Activated naive CD4-positive, alpha-beta T cell treated with anti-CD3 and anti-CD28 coated beads, Interleukin-2, amount 50 U/mL, for 24 hours (primary cell): ENCODE measurements around the gene FOLR1.
A peak's percentile ranks its signal among the peaks of the same experiment; 100 is the strongest.

Source experiments
- H3K27ac Mint-ChIP-seq: one replicate; pipeline ENCODE4 v1.8.0; 2021; ENCODE audit warnings: mild to moderate bottlenecking, mixed read lengths
- H3K27me3 Mint-ChIP-seq: one replicate; pipeline ENCODE4 v1.8.0; 2021; ENCODE audit warnings: mixed read lengths
- H3K36me3 Mint-ChIP-seq: one replicate; pipeline ENCODE4 v1.8.0; 2021; ENCODE audit warnings: mixed read lengths
- H3K4me1 Mint-ChIP-seq: one replicate; pipeline ENCODE4 v1.8.0; 2021; ENCODE audit warnings: mixed read lengths
- H3K4me3 Mint-ChIP-seq: one replicate; pipeline ENCODE4 v1.8.0; 2021; ENCODE audit warnings: mild to moderate bottlenecking, mixed read lengths
- H3K9me3 Mint-ChIP-seq: one replicate; pipeline ENCODE4 v1.8.0; 2021; ENCODE audit warnings: mixed read lengths

FOLR1 gene

DNA sequence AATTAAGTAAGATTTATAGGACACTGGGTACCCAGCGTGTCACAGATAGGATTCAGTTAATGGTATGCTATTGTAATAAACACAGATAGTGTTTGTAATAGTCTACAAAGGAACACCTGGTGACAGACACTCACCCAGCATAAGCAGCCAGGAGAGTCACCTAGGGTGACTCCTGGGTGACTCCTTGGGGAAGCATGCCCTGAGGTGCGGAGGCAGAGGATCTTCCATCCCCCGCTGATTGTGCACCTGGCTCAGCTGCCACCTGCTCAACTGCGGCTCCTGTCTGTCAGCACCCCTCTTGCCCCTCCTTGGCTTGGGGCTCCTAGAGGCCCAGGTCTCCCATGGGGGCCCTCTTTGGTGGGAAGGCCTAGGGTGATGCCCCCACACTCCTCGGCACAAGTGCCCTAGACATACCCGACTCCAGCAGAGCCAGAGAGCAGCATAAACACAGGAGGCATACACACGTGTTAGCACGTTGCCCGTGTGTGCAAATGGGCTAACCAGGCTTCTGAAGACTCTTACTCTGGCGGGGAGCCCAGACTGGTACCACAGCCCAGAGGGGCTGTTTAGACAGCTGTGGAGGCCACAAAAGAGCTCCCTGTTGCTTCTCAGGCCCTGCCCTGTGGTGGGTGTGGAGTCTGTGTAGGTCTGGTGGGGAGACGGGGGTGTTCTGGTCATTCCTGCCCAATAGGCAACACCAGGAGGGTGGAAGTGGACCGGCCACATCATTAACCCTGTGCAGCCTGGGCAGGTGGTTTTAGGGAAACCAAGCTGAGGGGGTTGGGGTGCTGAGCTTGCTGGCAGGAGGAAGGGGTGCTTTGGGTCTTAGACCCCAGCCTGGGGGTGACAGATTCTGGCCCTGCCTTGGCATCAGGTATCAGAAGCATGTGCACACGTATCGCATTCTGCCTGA lies 35.6 kb downstream of the FOLR1 start:
- Mint-ChIP-seq H3K4me1 (peaks cover 17% of the 10 kb centered on the region), H3K27ac (no peak overlapping the region), H3K27me3 (no peaks in the 10 kb centered on the region), H3K4me3 (no peak overlapping the region), H3K36me3 (no peaks in the 10 kb centered on the region), H3K9me3 (no peaks in the 10 kb centered on the region)

DNA sequence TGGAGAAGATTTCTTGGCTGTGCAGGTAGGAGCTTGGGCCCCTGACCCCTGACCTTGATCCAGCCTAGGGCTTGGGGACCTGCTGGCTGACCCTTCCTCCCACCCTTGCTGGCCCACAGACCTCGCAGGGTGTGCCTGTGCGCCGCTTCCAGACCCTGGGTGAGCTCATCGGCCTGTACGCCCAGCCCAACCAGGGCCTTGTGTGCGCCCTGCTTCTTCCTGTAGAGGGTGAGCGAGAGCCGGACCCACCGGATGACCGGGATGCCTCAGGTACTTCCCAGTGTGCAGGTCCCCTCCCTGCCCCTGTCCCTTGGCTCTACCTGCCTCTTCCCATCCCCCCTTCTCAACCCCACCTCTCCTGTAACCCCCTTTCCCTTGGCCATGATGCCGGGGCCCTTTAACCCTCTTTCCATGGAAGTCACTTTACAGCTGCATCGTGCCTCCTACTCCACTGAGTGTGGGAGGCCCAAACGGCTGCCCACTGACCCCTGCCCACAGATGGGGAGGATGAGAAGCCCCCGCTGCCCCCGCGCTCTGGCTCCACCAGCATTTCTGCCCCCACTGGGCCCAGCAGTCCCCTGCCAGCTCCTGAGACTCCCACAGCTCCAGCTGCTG lies 36.4 kb downstream of the FOLR1 start:
- no peaks in the 10 kb centered on the region for H3K9me3 Mint-ChIP-seq
- no peaks in the 10 kb centered on the region for H3K27me3 Mint-ChIP-seq
- H3K4me3 Mint-ChIP-seq: no peak overlapping the region
- H3K27ac Mint-ChIP-seq: peak overlapping the region; percentile 17
- peaks cover 12% of the 10 kb centered on the region for H3K4me1 Mint-ChIP-seq
- H3K36me3 Mint-ChIP-seq: no peaks in the 10 kb centered on the region

DNA sequence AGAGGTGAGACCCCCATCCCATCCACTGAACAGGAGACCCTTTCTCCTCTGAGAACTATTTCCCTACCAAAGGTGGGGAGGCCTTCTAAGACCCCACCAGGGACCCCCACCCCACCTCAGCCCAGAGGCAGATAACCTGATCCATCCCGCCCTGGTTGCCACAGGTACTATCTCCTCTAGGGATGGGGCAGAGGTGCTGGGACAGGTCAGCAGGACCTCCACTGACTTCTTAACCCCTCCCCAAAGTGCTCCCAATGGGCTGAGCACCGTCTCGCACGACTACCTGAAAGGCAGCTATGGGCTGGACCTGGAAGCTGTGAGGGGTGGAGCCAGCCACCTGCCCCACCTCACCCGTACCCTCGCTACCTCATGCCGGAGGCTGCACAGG lies 36.9 kb downstream of the FOLR1 start:
- Mint-ChIP-seq H3K4me1 (peaks cover 12% of the 10 kb centered on the region), H3K36me3 (no peaks in the 10 kb centered on the region), H3K4me3 (no peak overlapping the region), H3K9me3 (no peaks in the 10 kb centered on the region), H3K27ac (no peak overlapping the region), H3K27me3 (no peaks in the 10 kb centered on the region)

DNA sequence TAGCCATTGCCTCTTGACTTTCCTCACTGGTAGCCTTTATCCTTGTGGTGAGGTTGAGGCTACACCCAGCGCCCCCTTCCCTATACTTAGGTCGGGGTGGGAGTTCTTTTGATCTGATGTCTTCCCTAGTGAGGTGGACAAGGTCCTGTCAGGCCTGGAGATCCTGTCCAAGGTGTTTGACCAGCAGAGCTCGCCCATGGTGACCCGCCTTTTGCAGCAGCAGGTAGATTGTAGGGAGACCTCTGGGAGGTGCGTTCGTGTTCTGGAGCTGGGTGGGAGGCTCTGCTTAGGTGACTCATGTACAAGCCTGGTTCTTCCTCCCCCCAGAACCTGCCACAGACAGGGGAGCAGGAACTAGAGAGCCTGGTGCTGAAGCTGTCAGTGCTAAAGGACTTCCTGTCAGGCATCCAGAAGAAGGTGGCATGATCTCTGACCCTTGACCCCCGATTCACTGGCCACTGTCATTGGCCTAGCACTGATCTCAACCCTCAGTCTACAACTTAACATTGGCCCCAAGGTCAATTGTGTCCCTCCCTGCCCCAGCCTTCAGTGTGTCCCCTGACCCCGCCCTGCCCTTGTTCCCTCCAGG lies 37.5 kb downstream of the FOLR1 start:
- Mint-ChIP-seq H3K4me1 (peaks cover 12% of the 10 kb centered on the region), H3K27ac (no peak overlapping the region), H3K36me3 (no peaks in the 10 kb centered on the region), H3K9me3 (no peaks in the 10 kb centered on the region), H3K4me3 (no peak overlapping the region), H3K27me3 (no peaks in the 10 kb centered on the region)

DNA sequence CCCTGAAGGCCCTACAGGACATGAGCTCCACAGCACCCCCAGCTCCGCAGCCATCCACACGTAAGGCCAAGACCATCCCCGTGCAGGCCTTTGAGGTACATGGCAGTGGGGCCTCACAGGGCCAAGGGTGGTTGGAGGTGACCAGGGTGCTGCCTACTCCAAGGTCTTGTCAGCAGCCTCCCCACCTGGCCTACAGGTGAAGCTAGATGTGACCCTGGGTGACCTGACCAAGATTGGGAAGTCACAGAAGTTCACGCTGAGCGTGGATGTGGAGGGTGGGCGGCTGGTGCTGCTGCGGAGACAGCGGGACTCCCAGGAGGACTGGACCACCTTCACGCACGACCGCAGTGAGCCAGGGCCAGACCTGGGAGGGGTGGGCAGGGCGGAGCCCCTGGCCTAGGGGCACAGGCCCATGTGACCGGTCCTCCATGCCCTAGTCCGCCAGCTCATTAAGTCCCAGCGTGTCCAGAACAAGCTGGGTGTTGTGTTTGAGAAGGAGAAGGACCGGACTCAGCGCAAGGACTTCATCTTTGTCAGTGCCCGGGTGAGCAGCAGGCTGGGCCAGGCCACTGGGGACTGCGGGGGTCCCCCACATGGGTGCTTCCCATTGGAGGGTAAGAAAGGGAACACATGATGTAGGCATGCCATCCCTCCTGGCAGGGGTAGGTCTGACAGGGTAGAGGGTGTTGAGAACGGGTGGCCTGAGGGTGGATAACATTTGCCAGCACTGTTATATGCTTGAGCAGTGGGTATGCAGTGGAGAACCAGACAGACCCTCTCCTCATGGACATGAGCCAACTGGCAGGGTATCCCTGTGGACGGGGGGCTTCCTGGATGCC lies 38.2 kb downstream of the FOLR1 start:
- Mint-ChIP-seq H3K27ac (no peak overlapping the region), H3K36me3 (no peaks in the 10 kb centered on the region), H3K4me1 (peaks cover 11% of the 10 kb centered on the region), H3K27me3 (no peaks in the 10 kb centered on the region), H3K4me3 (no peak overlapping the region), H3K9me3 (no peaks in the 10 kb centered on the region)

DNA sequence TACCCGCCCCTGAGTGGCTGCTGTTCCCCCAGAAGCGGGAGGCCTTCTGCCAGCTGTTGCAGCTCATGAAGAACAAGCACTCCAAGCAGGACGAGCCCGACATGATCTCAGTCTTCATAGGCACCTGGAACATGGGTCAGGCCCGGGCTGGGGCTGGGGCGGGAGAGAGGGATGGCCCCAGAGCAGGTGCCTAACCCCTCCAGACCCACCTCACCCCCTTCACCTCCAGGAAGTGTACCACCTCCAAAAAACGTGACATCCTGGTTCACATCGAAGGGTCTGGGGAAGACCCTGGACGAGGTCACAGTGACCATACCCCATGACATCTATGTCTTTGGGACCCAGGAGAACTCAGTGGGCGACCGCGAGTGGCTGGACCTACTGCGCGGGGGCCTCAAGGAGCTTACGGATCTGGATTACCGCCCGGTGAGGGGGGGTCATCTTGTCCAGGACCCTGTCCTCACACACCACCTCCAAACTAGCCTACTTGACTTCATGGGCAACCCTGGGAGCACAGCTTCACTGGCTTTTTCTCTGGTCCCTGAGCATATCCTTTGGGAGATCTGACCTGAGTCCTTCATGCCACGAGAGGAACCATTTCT lies 38.9 kb downstream of the FOLR1 start:
- no peaks in the 10 kb centered on the region for H3K9me3 Mint-ChIP-seq
- no peak overlapping the region for H3K27ac Mint-ChIP-seq
- no peaks in the 10 kb centered on the region for H3K36me3 Mint-ChIP-seq
- no peak overlapping the region for H3K4me3 Mint-ChIP-seq
- no peaks in the 10 kb centered on the region for H3K27me3 Mint-ChIP-seq
- peaks cover 4% of the 10 kb centered on the region for H3K4me1 Mint-ChIP-seq

DNA sequence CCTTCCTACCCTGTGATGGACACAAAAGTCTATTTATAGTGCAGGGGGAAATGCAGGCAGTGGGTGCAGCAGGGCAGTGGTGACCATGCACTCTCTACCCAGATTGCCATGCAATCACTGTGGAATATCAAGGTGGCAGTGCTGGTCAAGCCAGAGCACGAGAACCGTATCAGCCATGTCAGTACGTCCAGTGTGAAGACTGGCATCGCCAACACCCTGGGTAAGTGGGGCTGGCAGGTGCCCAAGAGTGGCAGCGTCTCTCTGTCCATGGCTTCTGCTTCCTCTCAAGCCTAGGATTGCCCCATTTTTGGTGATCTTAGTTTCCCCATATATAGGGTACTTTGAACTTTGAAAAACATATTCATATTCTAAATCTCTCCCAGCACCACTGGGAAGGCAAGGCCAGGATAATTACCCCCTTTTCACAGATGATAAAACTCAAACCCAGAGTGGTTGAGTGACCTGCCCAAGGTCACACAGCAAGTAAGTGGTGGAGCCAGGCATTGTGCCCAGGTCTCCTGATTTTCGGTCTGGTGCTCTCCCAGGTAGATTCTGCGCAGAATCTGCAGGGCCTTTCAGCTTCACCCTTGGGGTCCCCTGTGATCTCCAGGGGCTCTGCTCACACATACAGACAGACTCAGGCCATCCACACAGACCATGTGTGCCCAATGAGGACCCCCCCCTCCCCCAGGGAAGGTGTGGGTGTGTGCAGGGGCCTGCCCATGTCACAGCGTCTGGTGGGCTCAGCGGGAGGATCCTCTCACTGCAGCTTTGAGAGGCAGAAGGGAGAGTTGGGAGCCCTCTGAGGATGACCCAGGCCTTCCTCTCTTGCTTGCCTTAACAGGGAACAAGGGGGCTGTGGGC lies 39.7 kb downstream of the FOLR1 start:
- H3K4me1 Mint-ChIP-seq: no peaks in the 10 kb centered on the region
- H3K4me3 Mint-ChIP-seq: no peak overlapping the region
- no peaks in the 10 kb centered on the region for H3K27me3 Mint-ChIP-seq
- no peaks in the 10 kb centered on the region for H3K36me3 Mint-ChIP-seq
- no peak overlapping the region for H3K27ac Mint-ChIP-seq
- H3K9me3 Mint-ChIP-seq: no peaks in the 10 kb centered on the region

DNA sequence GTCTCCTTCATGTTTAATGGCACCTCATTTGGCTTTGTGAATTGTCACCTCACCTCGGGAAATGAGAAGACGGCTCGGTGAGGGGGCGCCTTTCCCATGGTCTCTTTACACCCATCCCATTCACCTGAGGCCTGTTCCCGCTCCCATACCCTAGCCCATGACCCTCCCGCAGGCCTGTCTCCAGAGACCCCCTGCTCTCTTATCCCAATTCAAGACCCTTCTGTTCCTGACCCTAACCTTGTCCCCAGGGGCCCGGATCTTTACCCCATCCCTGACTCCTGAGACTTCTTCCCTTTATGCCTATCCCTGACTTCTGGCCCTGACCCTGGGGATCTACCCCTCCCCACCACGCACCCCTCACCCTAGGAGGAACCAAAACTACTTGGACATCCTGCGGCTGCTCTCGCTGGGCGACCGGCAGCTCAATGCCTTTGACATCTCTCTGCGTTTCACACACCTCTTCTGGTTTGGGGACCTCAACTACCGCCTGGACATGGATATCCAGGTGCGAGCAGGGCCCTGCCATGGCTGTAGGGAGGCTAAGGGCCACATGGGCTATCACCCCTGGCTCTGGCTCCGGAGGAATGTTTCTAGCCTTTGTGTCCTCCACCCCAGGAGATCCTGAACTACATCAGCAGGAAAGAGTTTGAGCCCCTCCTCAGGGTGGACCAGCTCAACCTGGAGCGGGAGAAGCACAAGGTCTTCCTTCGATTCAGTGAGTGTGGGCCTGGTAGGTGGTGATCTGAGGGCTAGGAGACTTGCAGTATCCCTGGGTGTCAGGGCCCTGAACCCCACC lies 40.5 kb downstream of the FOLR1 start:
- Mint-ChIP-seq H3K4me3 (no peak overlapping the region), H3K27ac (no peak overlapping the region), H3K36me3 (no peaks in the 10 kb centered on the region), H3K4me1 (no peaks in the 10 kb centered on the region), H3K27me3 (no peaks in the 10 kb centered on the region), H3K9me3 (no peaks in the 10 kb centered on the region)

DNA sequence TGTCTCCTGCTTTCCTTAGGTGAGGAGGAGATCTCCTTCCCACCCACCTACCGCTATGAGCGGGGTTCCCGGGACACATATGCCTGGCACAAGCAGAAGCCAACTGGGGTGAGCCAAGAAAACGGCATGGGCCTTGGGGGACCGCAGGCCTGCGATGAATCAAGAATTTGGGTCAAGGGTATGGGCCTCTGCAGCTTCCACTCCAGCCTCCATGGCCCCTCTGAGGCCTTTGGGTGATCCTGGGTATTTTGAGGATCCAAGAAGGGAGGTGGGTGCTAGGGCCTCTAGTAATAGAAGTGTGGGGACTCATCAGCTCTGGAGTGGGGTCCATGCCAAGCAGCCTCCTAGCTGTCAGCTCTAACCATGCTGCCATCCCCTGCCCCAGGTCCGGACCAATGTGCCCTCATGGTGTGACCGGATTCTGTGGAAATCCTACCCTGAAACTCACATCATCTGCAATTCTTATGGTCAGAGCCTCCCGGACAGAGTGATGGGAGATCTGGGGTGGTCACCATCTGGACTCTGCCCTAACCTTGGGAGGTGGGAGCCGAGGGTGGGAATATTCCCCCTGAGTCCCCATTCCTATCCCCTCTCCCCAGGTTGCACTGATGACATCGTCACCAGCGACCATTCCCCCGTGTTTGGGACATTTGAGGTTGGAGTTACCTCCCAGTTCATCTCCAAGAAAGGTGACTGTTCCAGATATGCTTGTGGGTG lies 41.3 kb downstream of the FOLR1 start:
- no peaks in the 10 kb centered on the region for H3K9me3 Mint-ChIP-seq
- H3K36me3 Mint-ChIP-seq: no peaks in the 10 kb centered on the region
- H3K27ac Mint-ChIP-seq: no peak overlapping the region
- H3K4me1 Mint-ChIP-seq: no peaks in the 10 kb centered on the region
- H3K27me3 Mint-ChIP-seq: no peaks in the 10 kb centered on the region
- H3K4me3 Mint-ChIP-seq: no peak overlapping the region

DNA sequence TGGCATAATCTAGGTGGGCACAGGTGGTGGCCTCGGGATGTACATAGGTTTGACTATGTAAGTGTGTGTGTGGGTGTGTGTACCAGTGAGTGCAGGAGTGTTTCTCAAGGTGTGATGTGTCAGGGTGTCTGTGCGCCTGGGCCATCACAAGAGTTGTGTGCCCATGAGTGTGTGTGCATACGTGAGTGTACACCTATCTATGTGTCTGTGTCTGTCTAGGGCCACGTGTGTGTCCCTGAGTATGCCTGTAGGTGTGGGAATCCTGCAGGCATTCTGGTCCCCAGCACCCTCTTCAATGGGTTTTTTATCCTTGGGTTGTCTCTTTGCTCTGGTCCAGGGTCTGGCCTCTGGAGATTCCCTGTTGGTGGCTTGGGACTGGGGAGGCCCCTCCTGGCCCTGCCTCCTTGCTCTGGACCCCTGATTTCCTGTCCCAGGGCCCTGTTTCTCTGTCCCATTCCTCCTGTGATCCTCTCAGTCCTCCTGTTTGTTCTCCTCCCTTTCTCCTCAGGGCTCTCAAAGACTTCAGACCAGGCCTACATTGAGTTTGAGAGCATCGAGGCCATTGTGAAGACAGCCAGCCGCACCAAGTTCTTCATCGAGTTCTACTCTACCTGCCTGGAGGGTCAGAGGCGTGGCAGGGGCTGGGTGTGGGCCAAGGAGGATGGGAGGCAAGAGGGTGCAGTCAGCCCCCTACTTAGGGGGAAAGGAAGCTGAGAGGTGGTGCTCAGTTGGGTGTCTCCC lies 42.0 kb downstream of the FOLR1 start:
- Mint-ChIP-seq H3K27ac (peak overlapping the region; percentile 75), H3K36me3 (no peaks in the 10 kb centered on the region), H3K4me3 (no peak overlapping the region), H3K4me1 (no peaks in the 10 kb centered on the region), H3K9me3 (no peaks in the 10 kb centered on the region), H3K27me3 (no peaks in the 10 kb centered on the region)

DNA sequence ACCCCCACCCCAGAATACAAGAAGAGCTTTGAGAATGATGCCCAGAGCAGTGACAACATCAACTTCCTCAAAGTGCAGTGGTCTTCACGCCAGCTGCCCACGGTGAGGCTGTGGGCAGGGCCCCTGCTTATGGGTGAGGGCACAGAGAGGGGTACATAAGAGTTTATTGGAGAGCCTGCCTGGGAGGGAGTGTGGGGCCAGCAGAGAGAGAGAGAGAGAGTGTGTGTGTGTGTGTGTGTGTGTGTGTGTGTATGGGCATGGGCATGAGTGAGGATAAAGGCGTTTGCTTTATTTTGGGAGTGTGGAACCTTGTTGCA lies 42.5 kb downstream of the FOLR1 start:
- Mint-ChIP-seq H3K27me3 (peaks cover 2% of the 10 kb centered on the region), H3K4me3 (no peak overlapping the region), H3K27ac (no peak overlapping the region), H3K4me1 (peaks cover 3% of the 10 kb centered on the region), H3K36me3 (no peaks in the 10 kb centered on the region), H3K9me3 (no peaks in the 10 kb centered on the region)

DNA sequence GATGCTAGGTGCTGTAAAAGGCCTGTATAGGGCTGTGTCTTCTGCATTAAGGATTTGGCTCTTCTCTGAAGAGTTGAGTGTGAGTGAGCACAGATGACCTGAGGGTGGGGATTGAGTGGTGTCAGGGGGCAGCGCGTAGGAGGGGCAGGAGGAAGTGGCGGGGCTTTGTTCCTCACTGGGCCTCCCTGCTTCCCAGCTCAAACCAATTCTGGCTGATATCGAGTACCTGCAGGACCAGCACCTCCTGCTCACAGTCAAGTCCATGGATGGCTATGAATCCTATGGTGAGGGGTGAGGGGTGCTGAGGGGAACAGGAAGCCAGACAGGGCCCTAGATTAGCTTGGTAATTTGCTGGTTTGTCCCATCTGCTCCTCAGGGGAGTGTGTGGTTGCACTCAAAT lies 43.0 kb downstream of the FOLR1 start:
- Mint-ChIP-seq H3K4me1 (peaks cover 4% of the 10 kb centered on the region), H3K27me3 (peaks cover 2% of the 10 kb centered on the region), H3K9me3 (no peaks in the 10 kb centered on the region), H3K36me3 (no peaks in the 10 kb centered on the region), H3K4me3 (no peak overlapping the region), H3K27ac (no peak overlapping the region)
